NCI-H128 (cell line): ENCODE results near the gene RFXAP.

ENCODE experiments used
- DNase-seq: peaks from one replicate; lab custom pipeline; 2025; ENCODE audit not compliant: unreplicated experiment; lab: John Stamatoyannopoulos, UW

Gene RFXAP

GRCh38 chr13:36815062-36815461 lies 4.0 kb upstream of the RFXAP start:
- DNase-seq: no peak

- no peak for DNase-seq
Measured at GRCh38 chr13:36817996-36818803, 822 bp upstream of the RFXAP start.

GRCh38 chr13:36819739-36820090 lies 693 bp downstream of the RFXAP start:
- DNase-seq: no peak

GRCh38 chr13:36820222-36820621 lies 1.2 kb downstream of the RFXAP start:
- no peak for DNase-seq

GRCh38 chr13:36822785-36823184 lies 3.8 kb downstream of the RFXAP start:
- DNase-seq: no peak

DNA sequence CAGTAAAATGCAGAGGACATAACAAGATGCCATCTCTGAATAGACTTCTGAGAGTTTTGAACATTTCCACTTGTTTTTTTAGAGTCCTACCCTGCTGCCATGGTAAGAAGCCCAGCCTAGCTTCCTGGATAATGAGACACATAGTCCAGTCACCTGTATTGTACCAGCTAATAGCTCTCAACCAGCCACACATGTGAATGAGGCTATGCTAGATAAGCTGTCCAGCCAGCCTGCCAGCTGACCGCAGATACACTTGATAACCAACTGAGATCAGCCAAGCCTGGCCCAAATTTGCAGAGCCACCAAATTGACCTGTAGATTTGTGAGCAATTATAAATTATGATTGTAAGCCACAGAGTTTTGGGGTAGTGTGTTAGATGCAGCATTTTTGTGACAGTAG lies 10.7 kb downstream of the RFXAP start:
- DNase-seq: no peak

DNA sequence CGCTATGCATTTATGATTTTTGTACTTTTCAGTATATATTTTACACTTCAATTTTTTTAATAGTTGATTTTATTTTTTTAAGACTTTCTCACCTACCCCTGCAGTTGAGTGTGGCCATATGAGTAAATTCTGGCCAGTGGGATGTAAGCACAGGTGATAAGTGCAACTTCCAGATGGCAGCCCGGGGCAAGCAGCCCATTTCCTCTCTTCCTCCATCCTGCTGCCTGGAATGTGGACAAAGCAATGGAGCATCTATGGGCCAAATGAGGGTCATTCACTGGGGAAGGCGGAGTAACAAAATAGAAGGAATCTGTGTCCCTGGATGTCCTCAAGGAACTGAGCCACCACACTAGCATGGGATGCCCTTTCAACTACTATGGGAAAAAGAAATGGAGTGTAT lies 12.3 kb downstream of the RFXAP start:
- DNase-seq: no peak

GRCh38 chr13:36834299-36834698 lies 15.3 kb downstream of the RFXAP start:
- no peak for DNase-seq

GRCh38 chr13:36837354-36838092 lies 18.5 kb downstream of the RFXAP start:
- DNase-seq: no peak

- DNase-seq: no peak
Measured at GRCh38 chr13:36839281-36839680, 20.3 kb downstream of the RFXAP start.

- DNase-seq: no peak
Measured at GRCh38 chr13:36839981-36840380, 21.0 kb downstream of the RFXAP start.

DNA sequence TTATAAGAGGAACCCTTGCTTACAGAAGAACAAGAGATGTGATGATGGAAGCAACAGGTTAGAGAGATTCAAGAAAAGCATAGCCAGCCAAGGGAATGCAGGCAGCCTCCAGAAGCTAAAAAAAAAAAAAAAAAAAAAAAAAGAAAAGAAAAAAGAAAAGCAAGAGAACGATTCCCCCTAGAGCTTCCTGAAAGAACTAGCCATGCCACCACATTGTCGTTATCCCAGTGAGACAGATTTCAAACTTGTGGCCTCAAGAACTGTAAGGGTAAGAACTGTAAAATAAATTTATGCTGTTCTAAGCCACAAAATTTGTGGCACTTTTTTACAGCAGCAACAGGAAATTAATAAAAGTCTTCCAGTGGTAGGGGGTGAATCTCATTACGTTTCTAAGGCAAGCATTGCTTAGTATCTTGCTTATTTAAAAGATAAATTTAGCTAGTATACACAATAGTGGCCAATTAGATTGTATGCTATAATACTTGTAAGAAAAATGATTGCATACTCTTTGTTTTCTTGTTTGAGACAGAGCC lies 21.8 kb downstream of the RFXAP start:
- DNase-seq: no peak

- DNase-seq: no peak
Measured at GRCh38 chr13:36841391-36841790, 22.4 kb downstream of the RFXAP start.

GRCh38 chr13:36847606-36848005 lies 28.6 kb downstream of the RFXAP start:
- no peak for DNase-seq

- no peak for DNase-seq
Measured at GRCh38 chr13:36848199-36848982, 29.4 kb downstream of the RFXAP start.

DNA sequence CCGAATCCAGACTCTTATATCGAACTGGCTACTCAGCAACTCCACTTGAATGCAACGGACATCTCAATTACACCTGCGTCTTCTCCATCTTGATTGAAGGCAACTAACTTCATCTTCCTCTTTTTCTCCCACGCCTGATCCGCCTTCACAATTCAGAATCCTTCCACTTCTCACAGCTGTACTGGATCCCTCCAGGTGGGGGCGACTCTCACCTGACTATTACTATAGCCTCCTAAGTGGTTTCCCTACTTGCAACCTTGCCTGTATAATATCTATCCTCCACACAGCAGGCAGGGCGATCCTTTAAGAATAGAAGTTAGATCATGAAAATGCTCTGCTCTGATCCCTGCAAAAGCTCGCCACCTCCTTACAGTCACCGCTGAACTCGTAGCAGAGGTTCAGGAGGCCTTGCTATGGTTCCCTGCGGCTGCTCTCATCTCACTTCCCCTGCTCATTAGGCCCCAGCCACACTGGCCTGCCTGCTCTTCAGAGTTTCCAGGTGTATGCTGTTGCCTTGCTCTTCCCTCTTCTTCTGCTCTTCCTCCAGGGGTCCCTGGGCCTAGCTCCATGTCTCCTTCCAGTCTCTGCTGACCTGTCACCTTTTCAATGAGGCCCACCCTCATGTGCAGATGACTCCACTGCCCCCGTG lies 31.9 kb downstream of the RFXAP start:
- no peak for DNase-seq

DNA sequence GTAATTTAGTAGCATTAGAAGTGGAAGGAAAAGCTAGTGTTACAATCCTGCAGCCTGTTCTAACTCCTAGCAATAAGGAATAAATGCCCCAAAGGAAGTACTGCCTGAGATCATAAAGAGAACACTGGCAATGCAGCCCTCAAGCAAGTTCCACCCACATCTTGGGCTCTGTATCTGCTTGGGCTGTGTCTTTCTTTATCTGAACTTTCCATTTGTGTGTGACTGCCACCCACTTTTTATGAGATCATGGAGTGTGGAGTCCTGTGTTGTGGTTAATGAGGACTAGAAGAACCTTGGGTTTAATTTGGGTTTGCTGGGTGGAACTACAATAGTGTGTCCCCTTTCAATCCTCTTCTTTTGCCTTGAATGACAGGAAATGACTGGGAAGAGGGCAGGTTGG lies 38.2 kb downstream of the RFXAP start:
- DNase-seq: no peak

GRCh38 chr13:36858290-36858689 lies 39.3 kb downstream of the RFXAP start:
- peak; percentile 50 for DNase-seq

DNA sequence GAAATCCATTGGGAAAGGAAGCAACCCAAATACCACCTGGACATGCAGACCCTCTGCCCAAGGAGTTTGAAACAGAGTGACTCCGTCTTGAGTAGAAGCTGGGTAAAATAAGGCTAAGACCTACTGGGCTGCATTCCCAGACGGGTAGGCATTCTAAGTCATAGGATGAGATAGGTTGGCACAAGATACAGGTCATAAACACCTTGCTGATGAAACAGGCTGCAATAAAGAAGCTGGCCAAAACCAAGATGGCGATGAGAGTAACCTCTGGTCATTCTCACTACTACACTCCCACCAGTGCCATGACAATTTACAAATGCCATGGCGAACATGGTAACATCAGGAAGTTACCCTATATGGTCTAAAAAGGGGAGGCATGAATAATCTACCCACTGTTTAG lies 40.2 kb downstream of the RFXAP start:
- DNase-seq: no peak

DNA sequence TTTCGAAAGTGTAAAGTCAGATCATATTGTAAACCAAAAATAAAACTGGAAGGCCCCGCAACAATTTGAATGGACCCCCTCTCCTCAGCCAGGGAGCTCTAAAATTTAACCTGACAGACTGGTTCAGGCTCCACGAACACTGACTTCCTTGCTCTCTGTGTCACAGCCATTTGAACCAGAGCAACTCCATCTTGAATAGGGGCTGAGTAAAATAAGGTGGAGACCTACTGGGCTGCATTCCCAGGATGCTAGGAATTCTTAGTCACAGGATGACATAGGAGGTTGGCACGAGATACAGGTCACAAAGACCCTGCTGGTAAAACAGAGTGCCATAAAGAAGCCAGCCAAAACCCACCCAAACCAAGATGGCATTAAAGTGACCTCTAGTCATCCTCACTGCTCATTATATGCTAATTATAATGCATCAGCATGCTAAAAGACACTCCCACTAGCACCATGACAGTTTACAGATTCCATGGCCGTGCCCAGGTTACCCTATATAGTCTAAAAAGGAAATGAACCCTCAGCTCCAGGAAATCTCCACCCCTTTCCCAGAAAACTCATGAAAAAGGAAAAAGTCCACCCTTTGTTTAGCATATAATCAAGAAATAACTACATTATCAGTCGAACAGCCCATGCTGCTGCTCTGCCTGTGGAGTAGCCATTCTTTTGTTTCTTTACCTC lies 43.1 kb downstream of the RFXAP start:
- DNase-seq: no peak
